ENCODE measurements around the gene NMU.
"Not testable (repeated sequence)": the region's sequence is repeated elsewhere in the genome, so short reads cannot be mapped to it uniquely, and the experiment has no call there.

Gene NMU

GRCh38 chr4:55618546-55619143, 17.5 kb downstream of the NMU start:
- DNase-seq = no peak

DNA sequence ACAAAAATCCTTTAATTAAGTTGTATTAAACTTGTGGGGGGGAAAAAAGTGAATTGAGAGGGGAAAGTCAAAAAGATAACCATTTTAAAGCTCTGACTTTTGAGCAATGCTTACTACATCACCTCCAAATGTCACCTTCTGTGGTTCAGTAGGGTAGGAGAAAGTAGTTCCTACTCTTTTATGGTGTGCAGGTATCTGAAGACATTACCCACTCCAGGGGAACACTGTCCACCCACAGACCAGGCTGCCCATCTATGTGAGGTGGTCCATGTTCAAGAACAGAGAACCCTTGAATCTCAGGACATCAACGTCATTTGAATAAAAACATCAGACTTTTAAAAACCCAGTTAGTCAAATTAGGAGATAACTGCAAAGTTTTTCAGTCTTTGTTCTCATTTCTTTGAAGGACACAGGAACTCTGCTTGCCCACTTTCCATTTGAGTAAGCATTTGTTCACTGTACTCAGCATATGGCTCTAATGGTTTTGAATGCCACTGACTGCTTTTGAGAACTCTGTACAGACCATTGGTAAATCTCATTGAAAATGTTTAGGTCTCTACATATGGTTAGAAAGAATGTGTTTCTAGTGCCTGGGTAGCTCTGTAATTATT, 18.4 kb downstream of the NMU start:
- DNase-seq = no peak

DNA sequence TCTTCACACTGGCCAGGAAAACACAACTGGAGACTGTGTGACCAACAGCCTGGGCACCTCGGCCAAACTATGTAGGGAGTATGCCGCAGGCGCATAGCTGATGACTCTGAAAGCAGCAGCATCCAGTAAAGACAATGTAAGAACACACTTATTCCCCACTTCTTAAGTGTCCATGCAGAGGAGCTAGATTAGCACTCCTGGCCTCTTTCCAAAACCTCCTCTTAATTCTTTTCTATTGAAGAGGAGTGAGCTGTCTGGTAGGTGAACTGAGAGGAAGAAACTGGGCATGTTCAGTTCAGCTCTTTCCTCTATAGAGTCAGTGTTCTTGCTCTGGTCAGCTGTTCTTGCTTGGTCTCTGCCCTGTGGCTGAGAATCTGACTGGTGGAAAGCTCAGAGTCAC, 21.1 kb downstream of the NMU start:
- no peak for DNase-seq

- DNase-seq = no peak
Measured at GRCh38 chr4:55613621-55614020, 22.5 kb downstream of the NMU start.

- no peak for DNase-seq
Measured at GRCh38 chr4:55612341-55612740, 23.8 kb downstream of the NMU start.

GRCh38 chr4:55611358-55612059, 24.6 kb downstream of the NMU start:
- DNase-seq = no peak

- DNase-seq = no peak
Measured at GRCh38 chr4:55610381-55610780, 25.7 kb downstream of the NMU start.

GRCh38 chr4:55609393-55609866, 26.7 kb downstream of the NMU start:
- no peak for DNase-seq

DNA sequence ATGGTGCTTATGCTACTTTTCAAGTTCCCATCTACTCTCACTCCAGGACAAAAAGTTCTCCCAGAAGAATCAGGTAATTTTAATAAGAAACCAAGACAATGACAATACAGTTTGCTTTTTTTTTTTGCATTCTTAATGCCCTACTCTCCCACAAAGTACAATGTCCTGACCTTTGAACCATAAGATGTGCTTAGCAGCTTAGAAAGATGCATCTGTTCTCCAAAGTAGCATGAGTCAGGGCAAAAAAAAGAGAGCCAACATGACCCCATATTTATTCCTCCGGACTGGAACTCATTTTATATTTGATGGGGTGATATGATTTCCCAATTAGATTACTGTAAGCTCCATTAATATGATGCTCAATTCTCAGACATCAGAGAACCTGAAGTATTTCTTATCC, 27.5 kb downstream of the NMU start:
- DNase-seq = no peak

DNA sequence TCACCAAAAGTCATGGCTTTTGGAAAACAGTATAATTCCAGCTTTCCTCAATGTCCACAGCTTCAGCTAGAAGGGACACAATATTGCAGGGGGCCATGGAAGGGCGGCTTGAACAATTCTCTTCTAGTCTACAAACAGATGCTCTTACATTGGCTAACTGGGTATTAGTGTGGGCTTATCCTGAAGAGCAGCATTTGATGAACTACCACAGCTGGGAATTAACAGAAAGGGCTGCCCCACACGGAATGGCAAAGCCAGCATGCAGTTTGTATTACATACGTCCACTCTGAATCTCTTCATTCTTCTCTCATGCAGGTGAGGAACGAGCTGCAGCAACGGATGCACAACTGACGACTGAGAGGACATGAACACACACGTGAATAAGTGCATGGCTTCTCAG, 31.1 kb downstream of the NMU start:
- no peak for DNase-seq

GRCh38 chr4:55600640-55601039, 35.5 kb downstream of the NMU start:
- no peak for DNase-seq

DNA sequence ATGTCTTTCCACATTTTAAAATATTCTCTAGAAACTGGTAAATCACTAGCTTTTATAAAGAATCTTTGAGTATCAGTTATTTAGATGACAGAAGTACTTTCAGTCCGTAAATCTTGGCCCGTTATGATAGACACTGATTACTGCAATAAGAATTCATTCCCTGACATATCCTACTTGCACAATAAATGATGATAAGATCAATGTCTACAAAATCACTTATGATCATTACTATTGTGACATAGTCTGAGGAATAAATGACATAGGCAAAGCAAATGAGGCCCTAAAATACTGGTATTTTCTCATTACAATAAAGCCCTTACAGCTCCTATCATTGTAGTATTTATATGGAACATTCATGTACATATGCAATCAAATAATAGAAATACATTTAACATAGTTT, 37.5 kb downstream of the NMU start:
- no peak for DNase-seq

DNA sequence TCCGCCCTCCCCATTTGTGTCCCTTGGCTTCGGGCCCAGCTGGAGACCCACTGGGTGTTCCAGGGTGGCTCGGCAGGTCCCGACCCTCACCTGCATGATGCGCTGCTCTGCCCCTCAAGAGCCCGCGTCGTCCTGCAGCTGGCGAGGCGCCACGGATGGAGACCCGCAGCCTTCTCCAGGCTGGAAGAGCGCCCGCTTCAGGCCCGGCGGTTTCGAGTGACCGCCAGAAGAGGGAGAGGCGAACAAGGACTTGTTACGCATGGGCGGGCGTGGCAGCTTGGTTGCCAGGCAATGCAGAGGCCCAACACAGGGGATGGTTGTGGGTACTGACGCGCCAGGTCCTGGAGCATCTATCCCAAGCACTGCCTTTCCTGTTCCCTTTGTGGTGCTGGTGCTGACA, 44.1 kb downstream of the NMU start, which contains the start of gene PDCL2:
Gene PDCL2, minus strand, starts transcription at position 232 of the 400 bp plus-strand sequence. Its CDS starts 136 bp downstream, at position 96.
- DNase-seq = no peak

- no peak for DNase-seq
Measured at GRCh38 chr4:55588160-55588559, 47.9 kb downstream of the NMU start.

DNA sequence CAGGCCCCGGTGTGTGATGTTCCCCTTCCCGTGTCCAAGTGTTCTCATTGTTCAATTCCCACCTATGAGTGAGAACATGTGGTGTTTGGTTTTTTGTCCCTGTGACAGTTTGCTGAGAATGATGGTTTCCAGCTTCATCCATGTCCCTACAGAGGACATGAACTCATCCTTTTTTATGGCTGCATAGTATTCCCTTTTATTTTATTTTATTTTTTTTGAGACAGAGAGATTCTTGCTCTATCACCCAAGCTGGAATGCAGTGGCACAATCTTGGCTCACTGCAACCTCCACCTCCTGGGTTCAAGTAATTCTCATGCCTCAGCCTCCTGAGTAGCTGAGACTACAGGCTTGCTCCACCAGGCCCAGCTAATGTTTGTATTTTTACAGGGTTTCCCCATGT, 53.3 kb downstream of the NMU start:
- DNase-seq = not testable (repeated sequence)

- DNase-seq = no peak
Measured at GRCh38 chr4:55578341-55579010, 57.6 kb downstream of the NMU start.

- no peak for DNase-seq
Measured at GRCh38 chr4:55575513-55575912, 60.6 kb downstream of the NMU start.

DNA sequence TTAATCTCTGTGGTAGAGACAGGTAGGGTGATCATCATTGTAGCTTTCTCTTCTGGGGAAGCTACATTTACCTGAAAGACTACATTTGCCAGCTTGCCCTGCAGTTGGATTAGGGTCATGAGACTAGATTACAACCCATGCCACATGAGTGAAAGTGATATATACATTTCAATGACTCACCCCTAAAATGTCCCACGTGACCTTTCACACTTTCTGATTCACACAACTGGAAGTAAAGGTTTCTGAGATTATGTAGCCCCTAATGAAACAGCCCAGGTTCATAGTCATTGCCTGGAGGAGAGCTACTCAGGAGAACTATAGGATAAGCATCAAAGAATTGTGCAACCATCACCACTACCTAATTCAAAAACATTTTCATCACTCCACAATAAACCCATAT, 61.8 kb downstream of the NMU start:
- DNase-seq = no peak

GRCh38 chr4:55571806-55572205, 64.3 kb downstream of the NMU start:
- no peak for DNase-seq

- DNase-seq = no peak
Measured at GRCh38 chr4:55568905-55569504, 67.1 kb downstream of the NMU start.

GRCh38 chr4:55561889-55562288, 74.2 kb downstream of the NMU start:
- no peak for DNase-seq

DNA sequence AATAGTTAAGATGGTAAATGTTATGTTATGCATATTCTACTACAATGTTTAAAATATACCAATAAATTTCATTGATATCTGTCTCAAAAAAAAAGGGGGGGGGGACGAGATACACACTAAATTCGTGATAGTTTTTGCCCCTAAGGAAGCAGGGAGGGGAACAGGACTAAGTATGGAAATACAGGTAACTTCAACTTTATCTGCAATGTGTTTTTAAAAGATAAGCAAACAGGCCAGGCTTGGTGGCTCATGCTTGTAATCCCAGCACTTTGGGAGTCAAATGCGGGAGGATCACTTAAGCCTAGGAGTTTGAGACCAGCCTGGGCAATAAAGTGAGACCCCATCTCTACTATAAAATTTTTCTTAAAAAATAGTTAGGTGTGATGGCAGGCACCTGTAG, 76.0 kb downstream of the NMU start:
- DNase-seq = no peak

- DNase-seq = no peak
Measured at GRCh38 chr4:55554453-55555030, 81.6 kb downstream of the NMU start.
